ENCODE measurements around the gene MPRIP. TPM values are rescaled to one million over a fixed set of nuclear protein-coding genes. Genes with fewer than 3 reads are reported as not detected.

MPRIP gene
- total RNA-seq, 2 donors from 2014 or later: 235 to 252 TPM

- H3K9me3 ChIP-seq: no peaks in the 10 kb centered on the region
- H3K27ac ChIP-seq: no peak overlapping the region
- peaks cover 3 to 19% of the 10 kb centered on the region in 2 donors for H3K4me1 ChIP-seq (ENCODE audit: control insufficient read depth in 1 of 2, low read depth in 2 of 2)
- H3K4me3 ChIP-seq: no peak overlapping the region
- no peak for TF ChIP-seq CTCF (IDR thresholded peaks at IDR 0.05)
- DNase-seq (ENCODE audit: low spot score): no peak
- no peaks in the 10 kb centered on the region for H3K27me3 ChIP-seq (replicated peaks; ENCODE audit: insufficient read depth)
- peaks cover 68% of the 10 kb centered on the region for H3K36me3 ChIP-seq
- ATAC-seq (ENCODE audit: insufficient number of reproducible peaks, low FRiP score, low read depth): no peak
Observed at GRCh38 chr17:17142556-17142955, 100.3 kb downstream of the MPRIP start.

- no peak for TF ChIP-seq CTCF (IDR thresholded peaks at IDR 0.05)
- Histone ChIP-seq H3K36me3 (peaks cover 62% of the 10 kb centered on the region), H3K4me1 (ENCODE audit: control insufficient read depth in 1 of 2, low read depth in 2 of 2) (peaks cover 3 to 19% of the 10 kb centered on the region in 2 donors), H3K27me3 (replicated peaks; ENCODE audit: insufficient read depth) (no peaks in the 10 kb centered on the region), H3K9me3 (no peaks in the 10 kb centered on the region), H3K27ac (no peak overlapping the region), H3K4me3 (no peak overlapping the region)
- ATAC-seq (ENCODE audit: insufficient number of reproducible peaks, low FRiP score, low read depth) (no peak), DNase-seq (ENCODE audit: low spot score) (no peak)
Observed at GRCh38 chr17:17143501-17143900, 101.2 kb downstream of the MPRIP start.

- Histone ChIP-seq H3K27ac (no peak overlapping the region), H3K4me1 (ENCODE audit: control insufficient read depth in 1 of 2, low read depth in 2 of 2) (peaks cover 3 to 19% of the 10 kb centered on the region in 2 donors), H3K36me3 (peaks cover 58% of the 10 kb centered on the region), H3K4me3 (no peak overlapping the region), H3K27me3 (replicated peaks; ENCODE audit: insufficient read depth) (no peaks in the 10 kb centered on the region), H3K9me3 (no peaks in the 10 kb centered on the region)
- TF ChIP-seq CTCF (IDR thresholded peaks at IDR 0.05): no peak
- DNase-seq (ENCODE audit: low spot score) (no peak), ATAC-seq (ENCODE audit: insufficient number of reproducible peaks, low FRiP score, low read depth) (no peak)
Observed at GRCh38 chr17:17144061-17144460, 101.8 kb downstream of the MPRIP start.

DNA sequence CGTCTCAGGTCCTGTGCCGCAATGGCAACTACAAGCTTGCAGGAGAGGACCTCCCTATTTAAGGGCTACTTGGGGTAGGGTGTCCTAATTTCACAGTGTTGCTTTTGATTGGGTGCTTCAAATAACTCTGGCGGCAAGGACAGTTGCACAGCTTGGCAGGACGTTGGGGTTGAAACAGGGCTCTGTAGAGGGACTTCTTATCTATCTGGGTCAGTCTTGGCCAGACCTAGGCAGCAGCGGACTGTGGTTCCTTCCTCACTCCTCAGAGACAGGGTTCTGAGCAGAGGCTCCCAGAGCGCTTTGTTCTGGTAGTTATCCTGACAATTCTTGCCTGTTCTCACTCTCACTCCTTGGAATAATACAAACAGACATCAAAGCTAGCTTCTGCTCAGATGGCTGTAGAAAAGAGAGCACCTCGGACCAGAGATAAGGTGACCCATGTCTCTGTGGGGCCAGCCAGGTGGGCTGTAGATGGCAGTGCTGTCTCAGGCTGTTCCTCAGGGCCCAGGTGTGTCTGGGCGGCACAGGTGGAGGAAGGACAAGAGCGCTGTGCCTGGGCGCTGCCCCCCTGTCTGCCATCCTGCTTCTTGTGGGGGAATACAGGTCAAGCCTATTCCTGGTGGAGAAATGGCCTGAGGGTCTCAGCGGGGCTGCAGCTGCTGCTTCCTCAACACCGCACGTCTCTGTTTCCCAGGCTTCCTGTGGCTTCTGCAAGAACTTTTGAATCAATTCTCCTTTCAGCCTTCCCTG lies 102.8 kb downstream of the MPRIP start:
- no peak for TF ChIP-seq CTCF (IDR thresholded peaks at IDR 0.05)
- no peak overlapping the region for H3K4me3 ChIP-seq
- H3K27ac ChIP-seq: no peak overlapping the region
- DNase-seq (ENCODE audit: low spot score) (no peak), ATAC-seq (ENCODE audit: insufficient number of reproducible peaks, low FRiP score, low read depth) (no peak)
- peaks cover 48% of the 10 kb centered on the region for H3K36me3 ChIP-seq
- H3K27me3 ChIP-seq (replicated peaks; ENCODE audit: insufficient read depth): no peaks in the 10 kb centered on the region
- no peaks in the 10 kb centered on the region for H3K9me3 ChIP-seq
- H3K4me1 ChIP-seq (ENCODE audit: control insufficient read depth in 1 of 2, low read depth in 2 of 2): peaks cover 3 to 15% of the 10 kb centered on the region in 2 donors

DNA sequence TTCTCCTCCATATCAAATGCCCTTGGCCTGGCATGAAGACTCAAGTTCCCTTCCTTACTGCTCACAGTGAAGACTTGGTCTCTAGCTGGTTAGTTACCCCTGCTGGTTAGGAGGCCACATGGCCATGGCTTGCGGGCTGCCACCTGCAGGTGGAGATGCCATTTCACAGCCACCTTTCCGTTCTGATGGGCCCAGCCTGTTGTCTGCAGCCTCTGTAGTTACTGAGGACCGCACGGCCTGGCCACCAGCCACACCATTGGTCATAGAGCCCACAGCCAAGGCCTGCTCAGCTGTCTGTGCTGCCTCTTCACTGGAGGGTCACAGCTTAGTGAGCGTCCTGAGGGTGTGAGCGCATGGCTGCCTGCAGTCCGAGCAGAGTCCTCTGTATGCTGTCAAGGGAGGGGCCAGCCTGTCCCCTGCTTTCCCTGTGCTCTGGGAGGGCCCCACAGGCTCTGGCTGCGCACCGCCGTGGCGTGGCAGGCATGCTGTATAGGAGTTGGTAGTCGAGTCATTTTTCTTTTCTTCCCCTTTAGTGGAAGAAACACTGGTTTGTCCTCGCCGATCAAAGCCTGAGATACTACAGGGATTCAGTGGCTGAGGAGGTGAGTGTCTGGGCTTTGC lies 104.6 kb downstream of the MPRIP start:
- no peak for TF ChIP-seq CTCF (IDR thresholded peaks at IDR 0.05)
- DNase-seq (ENCODE audit: low spot score) (no peak), ATAC-seq (ENCODE audit: insufficient number of reproducible peaks, low FRiP score, low read depth) (no peak)
- Histone ChIP-seq H3K4me3 (no peak overlapping the region), H3K36me3 (peaks cover 48% of the 10 kb centered on the region), H3K27ac (no peak overlapping the region), H3K9me3 (no peaks in the 10 kb centered on the region), H3K4me1 (ENCODE audit: control insufficient read depth in 1 of 2, low read depth in 2 of 2) (peaks cover 10 to 13% of the 10 kb centered on the region in 2 donors), H3K27me3 (replicated peaks; ENCODE audit: insufficient read depth) (no peaks in the 10 kb centered on the region)
